HK-2 (cell line): ENCODE data around the gene LRRC4B.
"Not testable (repeated sequence)": the region's sequence is repeated elsewhere in the genome, so short reads cannot be mapped to it uniquely, and the experiment has no call there.

Experiments
- DNase-seq: peaks from one replicate; pipeline ENCODE4 v3.0.0-alpha.2; 2018; ENCODE audit not compliant: unreplicated experiment

LRRC4B gene, protein sequence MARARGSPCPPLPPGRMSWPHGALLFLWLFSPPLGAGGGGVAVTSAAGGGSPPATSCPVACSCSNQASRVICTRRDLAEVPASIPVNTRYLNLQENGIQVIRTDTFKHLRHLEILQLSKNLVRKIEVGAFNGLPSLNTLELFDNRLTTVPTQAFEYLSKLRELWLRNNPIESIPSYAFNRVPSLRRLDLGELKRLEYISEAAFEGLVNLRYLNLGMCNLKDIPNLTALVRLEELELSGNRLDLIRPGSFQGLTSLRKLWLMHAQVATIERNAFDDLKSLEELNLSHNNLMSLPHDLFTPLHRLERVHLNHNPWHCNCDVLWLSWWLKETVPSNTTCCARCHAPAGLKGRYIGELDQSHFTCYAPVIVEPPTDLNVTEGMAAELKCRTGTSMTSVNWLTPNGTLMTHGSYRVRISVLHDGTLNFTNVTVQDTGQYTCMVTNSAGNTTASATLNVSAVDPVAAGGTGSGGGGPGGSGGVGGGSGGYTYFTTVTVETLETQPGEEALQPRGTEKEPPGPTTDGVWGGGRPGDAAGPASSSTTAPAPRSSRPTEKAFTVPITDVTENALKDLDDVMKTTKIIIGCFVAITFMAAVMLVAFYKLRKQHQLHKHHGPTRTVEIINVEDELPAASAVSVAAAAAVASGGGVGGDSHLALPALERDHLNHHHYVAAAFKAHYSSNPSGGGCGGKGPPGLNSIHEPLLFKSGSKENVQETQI

DNA sequence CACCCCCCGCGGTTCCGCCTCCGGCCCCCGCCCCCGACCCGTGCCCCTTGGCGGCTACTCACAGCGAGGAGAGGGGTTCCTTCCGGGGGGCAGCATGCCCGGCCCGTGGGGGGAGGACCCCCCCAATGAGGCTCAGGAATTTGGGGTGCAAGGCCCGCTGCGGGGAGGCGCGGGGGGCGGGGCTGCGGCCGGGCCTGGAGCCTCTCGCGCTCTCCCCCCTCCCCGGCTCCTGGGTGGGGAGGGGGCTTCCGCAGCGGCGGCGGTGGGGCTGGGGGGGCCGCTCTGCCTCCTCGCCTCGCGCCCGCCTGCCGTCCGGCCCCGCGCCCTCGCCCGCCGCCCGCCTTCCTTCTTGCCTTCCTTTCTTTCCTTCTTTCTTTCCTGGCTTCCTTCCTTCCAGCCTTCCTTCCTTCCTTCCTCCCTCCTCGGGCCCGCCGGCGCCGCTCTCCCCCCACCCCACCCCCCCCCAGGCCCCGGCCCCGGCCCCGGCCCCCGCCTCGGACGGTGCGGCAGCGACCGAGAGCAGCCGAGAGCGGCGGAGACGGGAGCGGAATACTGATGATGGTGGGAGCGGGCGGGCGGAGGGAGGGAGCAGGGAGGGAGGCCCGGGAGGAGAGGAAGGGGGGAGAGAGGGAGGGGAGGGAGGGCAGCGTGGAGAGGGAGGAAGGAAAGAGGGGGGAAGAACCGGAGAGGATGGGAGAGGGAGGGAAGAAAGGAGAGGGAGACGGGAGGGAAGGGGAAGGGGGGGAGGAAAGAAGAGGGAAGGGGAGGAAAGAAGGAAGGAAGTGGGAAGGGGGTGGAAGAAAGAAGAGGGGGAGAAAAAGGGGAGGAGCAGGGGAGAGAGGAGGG, at the start of gene LRRC4B:
Gene LRRC4B, minus strand, starts transcription at position 554 of the 846 bp plus-strand sequence. CDS start 19,597 bp downstream, outside the sequence.
- DNase-seq = peak; percentile 37

DNA sequence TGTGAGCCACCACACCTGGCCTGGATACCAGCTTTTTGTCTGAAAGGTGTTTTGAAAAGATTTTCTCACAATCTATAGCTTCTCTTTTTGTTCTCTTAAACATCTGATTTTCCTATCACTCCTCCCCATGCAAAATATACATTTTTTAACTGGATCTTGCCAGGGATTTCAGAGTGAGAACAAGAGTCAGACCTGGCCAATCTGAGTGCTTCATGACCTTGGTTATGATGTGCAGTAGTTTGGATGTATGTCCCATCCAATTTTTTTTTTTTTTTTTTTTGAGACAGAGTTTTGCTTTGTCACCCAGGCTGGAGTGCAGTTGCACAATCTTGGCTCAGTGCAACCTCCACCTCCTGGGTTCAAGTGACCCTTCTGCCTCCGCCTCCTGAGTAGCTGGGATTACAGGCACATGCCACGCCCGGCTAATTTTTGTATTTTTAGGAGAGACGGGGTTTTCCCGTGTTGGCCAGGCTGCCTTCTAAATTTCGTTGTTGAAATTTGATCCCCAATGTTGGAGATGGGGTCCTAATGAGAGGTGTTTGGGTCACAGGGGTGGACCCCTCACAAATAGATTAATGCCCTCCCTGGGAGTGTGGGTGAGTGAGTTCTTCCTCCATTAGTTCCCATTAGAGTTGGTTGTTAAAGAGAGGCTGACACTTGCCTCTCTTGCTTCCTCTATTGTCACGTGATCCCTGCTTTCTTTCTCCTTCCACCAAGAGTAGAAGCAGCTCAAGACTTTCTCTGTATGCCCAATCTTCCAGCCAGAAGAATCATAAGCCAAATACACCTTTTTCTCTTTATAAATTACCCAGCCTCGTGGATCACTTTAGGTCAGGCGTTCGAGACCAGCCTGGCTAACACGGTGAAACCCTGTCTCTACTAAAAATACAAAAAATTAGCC, 44.5 kb upstream of the LRRC4B start:
- not testable (repeated sequence) for DNase-seq

DNA sequence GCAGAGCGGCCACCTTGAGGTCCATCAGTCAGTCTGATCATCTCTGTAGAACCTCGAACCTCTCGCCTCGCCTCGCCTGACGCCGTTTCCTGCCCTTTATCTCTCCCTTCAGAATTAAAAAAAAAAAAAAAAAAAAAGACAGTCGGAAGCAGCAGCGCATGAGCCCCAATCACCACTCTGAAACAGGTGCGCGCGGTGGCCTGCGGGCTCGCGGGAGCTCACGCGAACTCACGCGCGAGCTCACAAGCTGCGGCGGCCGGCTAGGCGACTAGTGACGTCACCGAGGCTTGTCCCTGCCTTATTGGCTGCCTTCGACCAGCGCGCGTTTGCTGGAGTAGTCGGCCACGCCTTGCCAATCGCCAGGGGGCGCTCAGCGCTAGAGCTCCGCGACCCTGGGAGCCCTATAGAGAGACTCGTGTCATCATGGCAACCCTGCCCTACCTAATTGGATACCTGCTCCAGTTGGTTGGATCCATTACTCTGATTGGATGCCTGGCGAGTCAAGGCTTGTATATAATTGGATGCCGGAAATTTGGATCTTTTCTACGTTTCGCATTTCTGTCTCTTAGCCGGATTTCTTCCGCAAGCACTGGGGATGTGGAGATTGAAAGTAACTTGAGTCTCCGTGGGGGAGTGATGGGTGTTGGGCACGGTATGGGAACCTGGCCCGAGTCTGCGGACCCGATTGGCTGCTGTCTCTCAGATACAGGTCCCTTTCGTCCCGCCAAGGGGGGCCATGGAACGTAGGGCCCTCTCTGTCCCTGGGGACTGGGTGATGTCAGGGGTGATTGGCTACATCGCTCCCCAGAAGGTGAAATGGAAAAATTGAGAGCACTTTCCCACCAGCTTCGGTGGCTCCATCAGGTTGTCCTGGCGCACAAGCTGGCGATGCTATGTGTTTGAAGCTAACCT, 39.9 kb upstream of the LRRC4B start:
- peak; percentile 61 for DNase-seq

DNA sequence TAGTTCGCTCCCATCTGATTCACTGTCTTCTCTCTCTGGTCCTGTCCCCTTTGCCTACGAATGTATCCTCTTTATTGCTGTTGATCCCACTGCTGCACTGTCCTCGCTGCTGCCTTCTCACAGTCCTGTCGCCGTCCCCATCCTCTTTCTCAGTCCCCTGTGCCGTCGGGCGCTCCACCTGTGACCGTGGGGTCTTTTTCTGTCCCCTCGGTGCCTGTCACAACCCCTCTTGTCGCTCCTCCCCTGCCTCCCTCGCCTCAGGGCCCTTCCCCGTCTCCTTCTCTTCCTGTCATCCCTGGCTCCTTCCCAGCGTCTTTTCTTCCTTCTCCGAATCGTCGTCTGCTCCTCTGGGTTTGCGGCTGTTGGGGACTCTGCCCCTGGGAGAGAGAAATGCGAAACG, 39.2 kb upstream of the LRRC4B start:
- DNase-seq = no peak

DNA sequence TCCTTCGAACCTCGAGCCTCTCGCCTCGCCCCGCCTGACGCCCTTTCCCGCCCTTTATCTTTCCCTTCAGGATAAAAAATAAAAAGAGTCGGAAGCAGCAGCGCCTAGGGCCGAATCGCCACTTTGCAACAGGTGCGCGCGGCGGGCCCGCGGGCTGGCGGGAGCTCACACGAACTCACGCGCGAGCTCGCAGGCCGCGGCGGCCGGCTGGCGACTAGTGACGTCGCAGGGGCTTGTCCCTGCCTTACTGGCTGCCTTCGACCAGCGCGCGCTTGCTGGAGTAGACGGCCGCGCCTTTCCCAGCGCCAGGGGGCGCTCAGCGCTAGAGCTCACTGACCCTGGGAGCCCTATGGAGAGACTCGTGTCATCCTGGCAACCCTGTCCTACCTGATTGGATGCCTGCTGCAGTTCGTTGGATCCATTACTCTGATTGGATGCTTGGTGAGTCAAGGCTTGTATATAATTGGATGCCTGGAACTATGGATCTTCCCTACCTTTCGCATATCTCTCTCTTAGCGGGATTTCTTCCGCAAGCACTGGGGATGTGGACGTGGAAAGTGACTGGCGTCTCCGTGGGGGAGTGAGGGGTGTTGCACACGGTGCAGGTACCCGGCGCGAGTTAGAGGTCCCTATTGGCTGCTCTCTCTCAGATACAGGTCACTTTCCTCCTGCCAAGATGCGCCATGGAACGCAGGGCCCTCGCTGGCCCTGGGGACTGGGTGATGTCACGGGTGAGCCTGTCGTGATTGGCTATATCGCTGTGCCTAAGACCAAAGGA, 38.0 kb upstream of the LRRC4B start:
- not testable (repeated sequence) for DNase-seq

DNA sequence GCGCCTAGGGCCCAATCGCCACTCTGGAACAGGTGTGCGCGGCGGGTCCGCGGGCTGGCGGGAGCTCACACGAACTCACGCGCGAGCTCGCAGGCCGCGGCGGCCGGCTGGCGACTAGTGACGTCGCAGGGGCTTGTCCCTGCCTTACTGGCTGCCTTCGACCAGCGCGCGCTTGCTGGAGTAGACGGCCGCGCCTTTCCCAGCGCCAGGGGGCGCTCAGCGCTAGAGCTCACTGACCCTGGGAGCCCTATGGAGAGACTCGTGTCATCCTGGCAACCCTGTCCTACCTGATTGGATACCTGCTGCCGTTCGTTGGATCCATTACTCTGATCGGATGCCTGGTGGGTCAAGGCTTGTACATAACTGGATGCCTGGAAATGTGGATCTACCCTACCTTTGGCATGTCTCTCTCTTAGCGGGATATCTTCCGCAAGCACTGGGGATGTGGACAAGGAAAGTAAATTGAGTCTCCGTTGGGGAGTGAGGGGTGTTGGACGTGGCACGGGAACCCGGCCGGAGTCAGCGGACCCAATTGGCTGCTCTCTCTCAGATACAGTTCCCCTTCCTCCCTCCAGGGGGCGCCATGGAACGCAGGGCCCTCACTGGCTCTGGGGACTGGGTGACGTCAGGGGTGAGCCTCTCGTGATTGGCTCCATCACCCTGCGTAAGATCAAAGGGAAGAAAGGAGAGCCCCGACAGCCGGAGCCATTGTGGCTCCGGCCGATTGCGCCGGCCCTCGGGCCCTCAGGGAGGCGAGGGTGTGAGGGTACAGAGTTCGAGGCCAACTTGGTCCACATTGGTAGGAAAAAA, 36.2 kb upstream of the LRRC4B start:
- DNase-seq = not testable (repeated sequence)

DNA sequence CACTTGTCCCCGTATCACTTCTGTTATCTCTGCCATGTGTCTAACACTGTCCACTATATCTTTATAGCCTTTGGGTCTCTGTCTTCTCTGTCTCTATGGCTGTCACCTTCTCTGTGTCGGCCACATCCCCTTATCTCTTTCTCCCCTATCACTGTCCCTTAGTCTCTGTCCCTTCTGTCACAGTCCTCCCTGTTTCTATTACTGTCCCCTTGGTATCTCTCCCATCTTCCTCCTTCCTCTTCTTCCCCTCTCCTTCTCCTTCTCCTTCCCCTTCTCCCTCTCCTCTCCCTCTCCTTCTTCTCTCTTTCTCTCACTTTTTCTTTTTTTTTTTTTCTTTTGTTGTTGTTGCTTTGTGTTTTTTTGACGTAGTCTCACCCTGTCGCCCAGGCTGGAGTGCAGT, 34.7 kb upstream of the LRRC4B start:
- DNase-seq = no peak

DNA sequence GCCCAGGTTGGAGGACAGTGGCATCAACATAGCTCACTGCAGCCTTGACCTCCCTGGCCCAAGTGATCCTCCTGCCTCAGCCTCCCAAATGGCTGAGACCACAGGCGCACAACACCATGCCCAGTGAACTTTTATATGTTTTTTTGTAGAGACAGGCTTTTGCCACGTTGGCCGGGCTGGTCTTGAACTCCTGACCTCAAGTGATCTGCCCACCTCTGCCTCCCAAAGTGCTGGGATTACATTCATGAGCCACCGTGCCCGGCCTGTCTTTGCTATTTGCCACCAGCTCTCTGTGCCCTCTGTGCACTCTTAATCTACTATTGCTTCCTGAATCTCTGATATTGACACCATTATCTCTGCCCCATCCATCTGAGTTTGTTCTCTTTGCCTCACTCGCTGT, 34.3 kb upstream of the LRRC4B start:
- no peak for DNase-seq

DNA sequence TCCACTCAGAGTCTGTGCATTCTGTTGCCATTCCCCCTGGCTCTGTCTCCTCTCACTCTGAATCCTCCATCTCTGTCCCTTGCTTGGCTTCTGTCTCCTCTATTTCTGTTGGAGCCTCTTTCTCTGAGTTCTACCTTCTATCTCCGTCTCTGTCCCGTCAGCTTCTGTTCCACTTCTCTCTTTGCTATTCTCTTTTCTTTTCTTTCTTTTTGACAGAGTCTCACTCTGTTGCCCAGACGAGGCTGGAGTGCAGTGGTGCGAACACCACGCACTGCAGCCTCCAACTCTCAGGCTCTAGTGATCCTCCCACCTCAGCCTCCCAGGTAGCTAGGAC, 33.8 kb upstream of the LRRC4B start:
- no peak for DNase-seq

DNA sequence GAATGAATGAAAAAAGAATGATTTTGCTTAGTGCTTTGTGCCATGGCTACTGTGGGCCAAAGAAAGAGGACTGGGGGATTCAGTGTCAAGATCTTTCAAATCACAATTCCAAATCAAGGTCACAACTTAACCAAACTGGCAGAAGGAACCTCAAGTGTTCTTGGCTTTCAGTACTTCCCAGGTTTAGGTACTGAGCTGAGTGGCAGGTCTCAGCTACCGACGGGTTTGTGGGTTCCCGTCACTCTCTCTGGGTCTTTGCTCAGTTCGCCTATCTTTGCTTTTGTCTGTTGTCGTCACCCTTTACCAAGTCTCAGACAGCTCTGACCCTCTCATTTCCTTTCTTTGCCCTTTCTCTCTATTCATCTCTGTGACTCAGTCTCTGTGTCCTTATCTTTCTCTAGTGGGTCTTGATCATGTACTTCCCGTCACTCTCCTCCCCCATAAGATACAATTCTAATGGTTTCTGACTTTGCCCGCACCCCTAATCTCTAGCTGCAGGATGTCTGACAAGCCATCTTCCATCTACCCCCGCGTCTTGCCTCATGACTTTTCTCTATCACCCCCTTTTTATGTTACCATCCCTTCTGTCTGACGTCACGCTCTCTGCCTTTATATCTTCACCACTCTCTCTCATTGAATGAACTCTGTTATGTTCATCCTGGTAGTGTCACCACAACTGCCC, 33.3 kb upstream of the LRRC4B start:
- no peak for DNase-seq

DNA sequence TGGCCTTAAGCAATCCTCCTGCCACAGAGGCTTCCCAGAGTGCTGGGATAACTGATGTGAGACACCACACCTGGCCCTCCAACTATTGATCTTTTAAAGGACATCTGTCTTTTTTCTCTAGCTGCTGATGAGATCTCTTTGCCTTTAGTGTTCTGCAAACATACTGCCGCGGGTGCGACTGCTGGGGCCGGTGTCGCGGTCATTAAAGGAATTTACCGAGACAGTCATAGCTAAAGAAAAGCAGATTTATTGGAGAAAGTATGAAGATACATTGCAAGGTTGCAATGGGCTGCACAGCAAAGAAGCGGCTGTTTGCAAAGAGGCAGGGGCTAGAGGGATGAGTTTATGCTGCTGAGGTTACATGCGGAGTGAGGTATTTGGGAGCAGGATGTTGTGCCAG, 31.2 kb upstream of the LRRC4B start:
- DNase-seq = no peak

DNA sequence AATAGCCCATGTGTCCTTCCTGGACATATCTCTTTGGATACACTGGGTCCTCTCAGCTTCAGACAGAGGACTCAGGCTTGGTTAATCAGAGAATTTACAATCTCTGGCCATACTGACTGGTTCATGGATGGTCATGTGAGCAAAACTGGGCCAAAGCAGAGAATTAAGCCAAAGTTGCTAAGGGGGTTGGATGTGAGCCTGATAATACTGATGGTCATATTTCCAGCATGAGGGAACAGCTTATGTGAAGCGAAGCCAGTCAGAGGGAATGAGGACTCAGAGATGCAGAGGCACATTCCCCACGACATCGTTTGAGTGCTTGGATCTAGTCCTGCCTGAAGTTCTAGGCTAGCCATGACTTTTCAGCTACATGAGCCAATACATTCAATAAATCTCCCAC, 22.0 kb upstream of the LRRC4B start:
- no peak for DNase-seq

DNA sequence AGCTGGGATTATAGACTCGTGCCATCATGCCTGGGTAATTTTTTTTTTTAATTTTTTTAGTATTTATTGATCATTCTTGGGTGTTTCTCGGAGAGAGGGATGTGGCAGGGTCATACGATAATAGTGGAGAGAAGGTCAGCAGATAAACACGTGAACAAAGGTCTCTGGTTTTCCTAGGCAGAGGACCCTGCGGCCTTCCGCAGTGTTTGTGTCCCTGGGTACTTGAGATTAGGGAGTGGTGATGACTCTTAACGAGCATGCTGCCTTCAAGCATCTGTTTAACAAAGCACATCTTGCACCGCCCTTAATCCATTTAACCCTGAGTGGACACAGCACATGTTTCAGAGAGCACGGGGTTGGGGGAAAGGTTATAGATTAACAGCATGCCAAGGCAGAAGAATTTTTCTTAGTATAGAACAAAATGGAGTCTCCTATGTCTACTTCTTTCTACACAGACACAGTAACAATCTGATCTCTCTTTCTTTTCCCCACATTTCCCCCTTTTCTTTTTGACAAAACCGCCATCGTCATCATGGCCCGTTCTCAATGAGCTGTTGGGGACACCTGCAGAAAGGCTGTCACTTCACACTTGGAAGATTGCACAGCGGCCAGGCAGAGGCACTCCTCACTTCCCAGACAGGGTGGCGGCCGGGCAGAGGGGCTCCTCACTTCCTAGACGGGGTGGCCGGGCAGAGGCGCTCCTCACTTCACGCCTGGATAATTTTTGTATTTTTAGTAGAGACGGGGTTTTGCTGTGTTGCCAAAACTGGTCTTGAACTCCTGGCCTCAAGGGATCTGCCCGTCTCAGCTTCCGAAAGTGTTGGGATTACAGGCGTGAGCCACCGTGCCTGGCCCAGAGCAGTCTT, 13.8 kb upstream of the LRRC4B start:
- DNase-seq = not testable (repeated sequence)

DNA sequence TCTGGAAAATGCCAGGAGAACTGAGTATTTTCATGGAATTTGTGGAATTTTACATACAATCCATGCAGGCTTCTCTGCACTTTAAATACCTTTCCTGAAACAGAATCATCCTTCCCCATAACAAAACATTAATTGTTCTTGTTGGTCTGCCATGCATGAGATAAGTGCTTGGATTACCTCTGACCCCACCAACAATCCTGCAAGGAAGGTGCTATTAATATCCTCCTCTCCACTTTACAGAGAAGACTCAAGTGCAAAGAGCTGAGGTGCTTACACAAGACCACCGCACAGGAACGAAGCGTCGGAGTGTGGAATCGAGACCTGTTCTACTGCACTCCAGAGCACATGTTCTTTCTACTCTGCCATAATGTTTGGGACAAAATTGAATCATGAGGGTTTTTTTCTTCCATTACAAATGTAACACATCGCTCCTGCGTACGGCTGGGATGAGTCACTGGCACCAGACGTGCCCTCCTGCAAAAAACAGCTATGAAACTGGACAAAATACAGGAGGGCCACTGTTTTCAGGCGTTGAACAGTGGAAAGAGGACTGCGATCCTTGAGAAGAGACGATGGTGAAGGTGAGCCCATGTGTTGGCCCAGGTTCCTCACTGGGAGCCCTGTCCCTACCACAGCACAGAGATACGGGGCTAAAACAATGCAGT, 12.9 kb upstream of the LRRC4B start:
- DNase-seq = peak; percentile 26

DNA sequence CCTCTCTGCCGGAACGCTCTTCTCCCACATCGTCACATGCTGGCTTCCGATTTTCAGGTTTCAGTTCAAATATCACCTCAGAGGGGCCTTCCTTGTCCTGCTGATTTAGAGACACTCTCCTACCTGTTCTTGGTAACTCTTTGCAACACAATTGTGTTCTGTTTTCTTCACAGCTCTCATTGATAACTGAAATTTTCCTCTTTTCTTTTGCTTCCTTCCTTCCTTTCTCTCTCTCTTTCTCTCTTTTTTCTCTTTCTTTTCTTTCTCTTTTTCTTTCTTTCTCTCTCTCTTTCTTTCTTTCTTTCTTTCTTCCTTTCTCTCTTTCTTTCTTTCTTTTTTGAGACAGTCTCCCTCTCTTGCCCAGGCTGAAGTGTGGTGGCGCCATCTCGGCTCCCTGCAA, 12.0 kb upstream of the LRRC4B start:
- DNase-seq = no peak

DNA sequence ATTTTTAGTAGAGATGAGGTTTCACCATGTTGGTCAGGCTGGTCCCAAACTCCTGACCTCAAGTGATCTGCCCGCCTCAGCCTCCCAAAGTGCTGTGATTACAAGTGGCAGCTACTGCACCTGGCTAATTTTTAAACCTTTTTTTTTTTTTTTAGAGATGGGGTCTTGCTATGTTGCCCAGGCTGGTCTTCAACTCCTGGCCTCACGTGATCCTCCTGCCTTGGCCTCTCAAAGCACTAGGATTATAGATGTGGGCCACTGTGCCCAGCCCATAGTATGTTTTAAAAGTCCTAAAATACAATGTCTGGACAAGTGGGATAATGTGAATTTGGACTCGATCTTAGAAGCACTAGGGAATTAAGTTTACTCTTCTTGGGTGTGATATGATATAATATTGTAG, 8.5 kb upstream of the LRRC4B start:
- DNase-seq = not testable (repeated sequence)
